ENCODE measurements around the gene C2orf74.

DNA sequence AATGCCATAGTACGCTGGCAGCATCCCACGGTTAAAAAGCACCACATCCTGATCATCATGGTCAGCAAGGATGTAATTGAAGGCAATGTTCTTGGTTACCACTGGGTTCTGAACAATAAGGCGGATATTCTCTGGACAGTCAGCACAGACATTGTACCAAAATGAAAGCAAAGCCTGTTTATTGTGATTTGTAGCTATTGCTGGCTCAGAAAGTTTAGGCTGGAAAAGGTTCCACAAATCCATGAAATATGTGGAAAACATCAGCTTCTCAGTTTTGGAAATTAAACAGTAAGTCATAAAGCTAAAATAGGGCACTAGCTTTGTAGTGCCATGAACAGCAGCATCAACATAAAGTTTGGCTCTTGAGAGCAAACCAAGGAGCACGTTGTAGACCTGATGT lies 52.2 kb downstream of the C2orf74 start:
- TF ChIP-seq KDM1A (IDR thresholded peaks at IDR 0.05) (no peak), SNAPC5 (CRISPR knock-in tag; IDR thresholded peaks at IDR 0.05) (no peak), ARNT (IDR thresholded peaks at IDR 0.05) (no peak), EZH2 (IDR thresholded peaks at IDR 0.05; ENCODE audit: borderline replicate concordance, low read depth, low read length) (no peak), SIRT6 (IDR thresholded peaks at IDR 0.05; ENCODE audit: low read depth, low read length) (no peak), HCFC1 (IDR thresholded peaks at IDR 0.05; ENCODE audit: low read depth, low read length) (no peak), ZNF274 (IDR thresholded peaks at IDR 0.05; ENCODE audit: borderline replicate concordance, low read depth, low read length) (no peak), ZNF124 (CRISPR knock-in tag; IDR thresholded peaks at IDR 0.05) (no peak), PHB2 (IDR thresholded peaks at IDR 0.05; ENCODE audit: low read depth) (no peak)
- TF ChIP-seq, protein P1, sequence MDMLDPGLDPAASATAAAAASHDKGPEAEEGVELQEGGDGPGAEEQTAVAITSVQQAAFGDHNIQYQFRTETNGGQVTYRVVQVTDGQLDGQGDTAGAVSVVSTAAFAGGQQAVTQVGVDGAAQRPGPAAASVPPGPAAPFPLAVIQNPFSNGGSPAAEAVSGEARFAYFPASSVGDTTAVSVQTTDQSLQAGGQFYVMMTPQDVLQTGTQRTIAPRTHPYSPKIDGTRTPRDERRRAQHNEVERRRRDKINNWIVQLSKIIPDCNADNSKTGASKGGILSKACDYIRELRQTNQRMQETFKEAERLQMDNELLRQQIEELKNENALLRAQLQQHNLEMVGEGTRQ (CRISPR knock-in tag; IDR thresholded peaks at IDR 0.05) = no peak
- TF ChIP-seq, protein P2, sequence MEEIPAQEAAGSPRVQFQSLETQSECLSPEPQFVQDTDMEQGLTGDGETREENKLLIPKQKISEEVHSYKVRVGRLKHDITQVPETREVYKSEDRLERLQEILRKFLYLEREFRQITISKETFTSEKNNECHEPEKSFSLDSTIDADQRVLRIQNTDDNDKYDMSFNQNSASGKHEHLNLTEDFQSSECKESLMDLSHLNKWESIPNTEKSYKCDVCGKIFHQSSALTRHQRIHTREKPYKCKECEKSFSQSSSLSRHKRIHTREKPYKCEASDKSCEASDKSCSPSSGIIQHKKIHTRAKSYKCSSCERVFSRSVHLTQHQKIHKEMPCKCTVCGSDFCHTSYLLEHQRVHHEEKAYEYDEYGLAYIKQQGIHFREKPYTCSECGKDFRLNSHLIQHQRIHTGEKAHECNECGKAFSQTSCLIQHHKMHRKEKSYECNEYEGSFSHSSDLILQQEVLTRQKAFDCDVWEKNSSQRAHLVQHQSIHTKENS (CRISPR knock-in tag; IDR thresholded peaks at IDR 0.05) = no peak
